Endothelial cell of umbilical vein (primary cell): Measurements from ENCODE around the gene CYFIP1. TPM values are rescaled to one million over a fixed set of nuclear protein-coding genes. Genes with fewer than 3 reads are reported as not detected.

Experiments
- BruUV-seq: library from RNA; stranded (reverse); fragments of 400-500 nt; replicated peaks from 2 replicates; lab custom pipeline; 2021; lab: Mats Ljungman, UMichigan
- CTCF ChIA-PET: fragments of 300-600, 350-600 bp; sonication (Branson Sonifier 250); formaldehyde crosslinking; loops from one replicate; lab custom pipeline; 2021; ENCODE audit warnings: antibody characterized with exemption, inconsistent platforms; lab: Charles Lee
- POLR2A ChIA-PET: fragments of 300-600, 350-600 bp; sonication (Branson Sonifier 250); formaldehyde crosslinking; loops from one replicate; lab custom pipeline; 2021; ENCODE audit warnings: antibody characterized with exemption, inconsistent platforms; lab: Charles Lee
- DNase-seq: peaks from one replicate; pipeline ENCODE4 v3.0.0-alpha.2; 2011; ENCODE audit warnings: low read depth, low spot score
- FAIRE-seq: peaks from 2 replicates; lab custom pipeline; 2011; peaks lifted over from hg19 to GRCh38; lab: Jason Lieb, UNC
- H2AFZ ChIP-seq: 2 replicates; pipeline ENCODE4 v1.6.0; 2012; ENCODE audit warnings: low read depth, low read length, control low read depth, inconsistent platforms
- H3K27ac ChIP-seq: 2 replicates; pipeline ENCODE4 v1.5.1; 2011; ENCODE audit warnings: low read depth, mild to moderate bottlenecking, control low read depth, low read length, moderate library complexity; ENCODE audit not compliant: insufficient read depth
- H3K27me3 ChIP-seq, 2 experiments: 2 replicates each; pipeline versions ENCODE4 v1.6.0 to v1.6.1; 2011; ENCODE audit warnings: low read length in 2 of 2, mixed read lengths in 1 of 2; ENCODE audit not compliant: control insufficient read depth in 2 of 2, insufficient read depth in 2 of 2
- H3K36me3 ChIP-seq, 2 experiments: 2 replicates in 1 of 2; 3 replicates in 1 of 2; pipeline ENCODE4 v1.5.1; 2011; ENCODE audit warnings: low read length in 2 of 2, mild to moderate bottlenecking in 1 of 2, moderate library complexity in 1 of 2; ENCODE audit not compliant: control insufficient read depth in 2 of 2, insufficient read depth in 2 of 2; ENCODE audit errors: extremely low read depth in 1 of 2
- H3K4me1 ChIP-seq: 3 replicates; pipeline ENCODE4 v1.5.1; 2011; ENCODE audit warnings: mild to moderate bottlenecking, low read length; ENCODE audit not compliant: control insufficient read depth, insufficient read depth; ENCODE audit errors: extremely low read depth
- H3K4me2 ChIP-seq: 2 replicates; pipeline ENCODE4 v1.6.1; 2011; ENCODE audit warnings: low read length, control low read depth, mixed read lengths; ENCODE audit not compliant: insufficient read depth
- H3K4me3 ChIP-seq, 3 experiments: fragments of 200-600 bp in 1 of 3; sonication (generic), shearing (Covaris generic) in 1 of 3; replicated peaks in 1 of 3; 2 replicates each; pipeline ENCODE4 v1.5.1; 2011 to 2016; ENCODE audit warnings: control low read depth in 3 of 3, low read length in 3 of 3, mild to moderate bottlenecking in 2 of 3, inconsistent platforms in 1 of 3, low read depth in 1 of 3, moderate library complexity in 1 of 3; ENCODE audit not compliant: insufficient read depth in 1 of 3
- H3K79me2 ChIP-seq: 2 replicates; pipeline ENCODE4 v1.6.0; 2012; ENCODE audit warnings: low read length, inconsistent platforms; ENCODE audit not compliant: control insufficient read depth, insufficient read depth
- H3K9ac ChIP-seq: replicated peaks from 2 replicates; pipeline ENCODE3; 2011; ENCODE audit warnings: low read length, control low read depth; ENCODE audit not compliant: insufficient read depth; ENCODE audit errors: extremely low read depth
- H3K9me1 ChIP-seq: replicated peaks from 3 replicates; pipeline ENCODE4 v1.6.0; 2011; ENCODE audit warnings: mild to moderate bottlenecking, low read length; ENCODE audit not compliant: control insufficient read depth, insufficient read depth; ENCODE audit errors: extremely low read depth
- H3K9me3 ChIP-seq: replicated peaks from 2 replicates; pipeline ENCODE4 v1.5.1; 2012; ENCODE audit warnings: low read length, inconsistent platforms; ENCODE audit not compliant: control insufficient read depth, insufficient read depth
- H4K20me1 ChIP-seq: replicated peaks from 2 replicates; pipeline ENCODE3; 2011; ENCODE audit warnings: mild to moderate bottlenecking, low read length; ENCODE audit not compliant: control insufficient read depth, insufficient read depth; ENCODE audit errors: extremely low read depth
- CTCF ChIP-seq, 2 donors: IDR thresholded peaks; 1 replicate in 1 of 2; 2 replicates in 1 of 2; pipeline ENCODE4 v1.5.1; 2011; ENCODE audit warnings: low read length in 2 of 2, mild to moderate bottlenecking in 2 of 2, moderate library complexity in 2 of 2, control low read depth in 1 of 2, inconsistent platforms in 1 of 2, low read depth in 1 of 2; ENCODE audit not compliant: insufficient read depth in 1 of 2; ENCODE audit errors: extremely low read depth in 1 of 2
- EZH2 ChIP-seq: IDR thresholded peaks from 2 replicates; pipeline ENCODE4 v1.6.1; 2012; ENCODE audit warnings: borderline replicate concordance, low read depth, mild to moderate bottlenecking, moderate library complexity, low read length, inconsistent platforms; ENCODE audit not compliant: severe bottlenecking
- FOS ChIP-seq: IDR thresholded peaks from 2 replicates; pipeline ENCODE4 v1.6.1; 2011; ENCODE audit warnings: mild to moderate bottlenecking, low read length, moderate library complexity, borderline replicate concordance; ENCODE audit not compliant: insufficient read depth
- GATA2 ChIP-seq: IDR thresholded peaks from 2 replicates; pipeline ENCODE4 v1.7.0; 2011; ENCODE audit warnings: low read depth, mild to moderate bottlenecking, moderate library complexity, mixed read lengths, low read length; ENCODE audit not compliant: insufficient read length, insufficient read depth
- JUN ChIP-seq: IDR thresholded peaks from 2 replicates; pipeline ENCODE4 v1.6.1; 2011; ENCODE audit warnings: borderline replicate concordance, low read depth; ENCODE audit not compliant: insufficient read length, insufficient read depth
- MYC ChIP-seq: IDR thresholded peaks from one replicate; pipeline ENCODE4 v1.6.1; 2011; ENCODE audit warnings: mild to moderate bottlenecking, low read depth, low read length
- POLR2A ChIP-seq: IDR thresholded peaks from 2 replicates; pipeline ENCODE4 v1.6.1; 2012; ENCODE audit warnings: low read depth, mild to moderate bottlenecking, control low read depth, low read length
- POLR2AphosphoS5 ChIP-seq: IDR thresholded peaks from 2 replicates; pipeline ENCODE4 v1.6.1; 2012; ENCODE audit warnings: low read depth, mild to moderate bottlenecking, control low read depth, low read length, moderate library complexity; ENCODE audit not compliant: insufficient read depth
- dilution Hi-C: fragments of 300-500 bp; cut with MboI; formaldehyde crosslinking; loops from one replicate; pipeline ENCODE4 v1.15.0; 2019; ENCODE audit warnings: low sequenced_read_pairs; ENCODE audit not compliant: extremely low pct_ligation_motif_present
- intact Hi-C: fragments of 100-400 bp; cut with micrococcal nuclease; formaldehyde crosslinking; loops from one replicate; pipeline ENCODE4 v1.10.0; 2022
- polyA plus RNA-seq, 4 experiments: library from polyadenylated mRNA; depleted of rRNA in 3 of 4; stranded (reverse) in 3 of 4; unstranded in 1 of 4; fragments of >200 nt; gene quantifications; 2 replicates each; pipeline versions ENCODE4 v1.2.1 to v1.2.3, GENCODE V29; 2011 to 2012; ENCODE audit warnings: missing spikeins in 1 of 4
- total RNA-seq: library from RNA; stranded (reverse); gene quantifications from 2 replicates; pipeline ENCODE4 v1.2.3, GENCODE V29; 2021
- TF ChIP-seq, protein P1 (sequence below): IDR thresholded peaks from 2 replicates; pipeline ENCODE4 v1.6.1; 2011; ENCODE audit not compliant: insufficient read depth, insufficient read length

The CYFIP1 gene
- total and polyA plus RNA-seq, 2 donors (not counting 3 experiments of a cell fraction or from before 2014, with no cell fraction given): 81.4 to 158 TPM

- Histone ChIP-seq H3K36me3 (peaks cover 6 to 42% of the 10 kb centered on the region in 2 experiments), H3K27ac (no peak overlapping the region), H3K9me3 (no peaks in the 10 kb centered on the region), H3K9me1 (no peaks in the 10 kb centered on the region), H3K4me3 (no peak overlapping the region), H3K79me2 (no peaks in the 10 kb centered on the region), H2AFZ (no peak overlapping the region), H3K27me3 (no peaks in the 10 kb centered on the region), H3K4me2 (no peak overlapping the region), H3K9ac (no peak overlapping the region), H4K20me1 (no peaks in the 10 kb centered on the region), H3K4me1 (no peaks in the 10 kb centered on the region)
- BruUV-seq: no TSS peak
- CTCF ChIA-PET: interaction anchor here (0.5 kb wide), 1 partner anchor 10 kb away, joined by 3 read pairs; no protein-coding TSS in a partner anchor
- FAIRE-seq (no peak), DNase-seq (no peak)
- POLR2A ChIA-PET: no interaction called here
- dilution Hi-C loops (no loop called here), intact Hi-C loops (no loop called here)
- TF ChIP-seq POLR2AphosphoS5: no peak
Observed at GRCh38 chr15:22878103-22878502, 102.1 kb downstream of the CYFIP1 start.

GRCh38 chr15:22877607-22878006 lies 102.6 kb downstream of the CYFIP1 start:
- FAIRE-seq: no peak
- H3K9ac ChIP-seq: no peak overlapping the region
- no peaks in the 10 kb centered on the region for H3K27me3 ChIP-seq
- H3K9me1 ChIP-seq: no peaks in the 10 kb centered on the region
- no peak for DNase-seq
- H3K4me2 ChIP-seq: no peak overlapping the region
- POLR2A ChIA-PET: no interaction called here
- H3K27ac ChIP-seq: no peak overlapping the region
- H2AFZ ChIP-seq: no peak overlapping the region
- TF ChIP-seq, protein P1, sequence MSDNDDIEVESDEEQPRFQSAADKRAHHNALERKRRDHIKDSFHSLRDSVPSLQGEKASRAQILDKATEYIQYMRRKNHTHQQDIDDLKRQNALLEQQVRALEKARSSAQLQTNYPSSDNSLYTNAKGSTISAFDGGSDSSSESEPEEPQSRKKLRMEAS: no peak
- TF ChIP-seq GATA2 (no peak), POLR2AphosphoS5 (no peak), MYC (no peak), POLR2A (no peak), EZH2 (no peak), JUN (no peak), CTCF (IDR thresholded peaks at IDR 0.05; ENCODE audit: extremely low read depth in 1 of 2, insufficient read depth in 1 of 2, low read depth in 1 of 2, low read length in 2 of 2) (no peak), FOS (no peak)
- intact Hi-C loops: no loop called here
- H3K4me1 ChIP-seq: no peaks in the 10 kb centered on the region
- no peaks in the 10 kb centered on the region for H3K9me3 ChIP-seq
- H3K79me2 ChIP-seq: no peaks in the 10 kb centered on the region
- dilution Hi-C loops: no loop called here
- no TSS peak for BruUV-seq
- H3K4me3 ChIP-seq: no peak overlapping the region
- H4K20me1 ChIP-seq: no peaks in the 10 kb centered on the region
- H3K36me3 ChIP-seq: peaks cover 5 to 41% of the 10 kb centered on the region in 2 experiments
- CTCF ChIA-PET: no interaction called here
